ENCODE measurements around the gene PRDX3. TPM values are rescaled to one million over a fixed set of nuclear protein-coding genes. Genes with fewer than 3 reads are reported as not detected.
A peak's percentile ranks its signal among the peaks of the same experiment; 100 is the strongest.

PRDX3 gene
- total and polyA plus RNA-seq, 2 of the 4 experiments (the other 2 are of a cell fraction), result 169 to 187 TPM

DNA sequence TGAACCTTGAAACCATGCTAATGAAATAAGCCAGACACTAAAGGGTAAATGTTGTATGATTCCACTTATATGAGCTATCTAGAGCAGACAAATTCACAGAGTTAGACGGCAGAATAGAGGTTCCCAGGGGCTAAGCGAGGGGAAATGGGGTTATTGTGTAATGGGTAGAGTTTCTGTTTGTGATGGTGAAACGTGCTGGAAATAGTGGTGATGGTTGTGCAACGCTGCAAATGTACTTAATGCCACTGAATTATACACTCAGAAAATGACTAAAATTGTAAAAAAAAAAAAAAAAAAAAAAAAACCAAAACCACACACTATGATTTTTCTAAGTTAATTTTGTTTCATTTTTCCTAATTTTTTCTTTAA, 43.1 kb downstream of the PRDX3 start:
- Histone ChIP-seq H3K4ac (ENCODE audit: low read depth, low read length) (peak overlapping the region; percentile 26; the same call in 1 of the 2 replicates), H2BK20ac (ENCODE audit: low read depth, low read length) (peak overlapping the region; percentile 48; the same call in 1 of the 2 replicates), H3K56ac (ENCODE audit: extremely low read depth, insufficient read depth, low read length) (peak overlapping the region; percentile 22; the same call in 1 of the 2 replicates), H4K8ac (ENCODE audit: low read depth in 2 of 2, low read length in 2 of 2) (peak overlapping the region in 1 of 2 experiments; percentile 53; a peak in 2 of 4 replicates), H2AK5ac (ENCODE audit: low read depth, low read length) (no peak overlapping the region), H3K36me3 (ENCODE audit: control insufficient read depth, insufficient read depth, low read length) (peaks cover 27% of the 10 kb centered on the region), H2BK15ac (ENCODE audit: low read depth, low read length) (no peak overlapping the region; the same call in 2 of the 3 replicates), H3K23ac (ENCODE audit: low read depth, low read length) (peak overlapping the region; percentile 41; the same call in 1 of the 2 replicates), H3K27me3 (ENCODE audit: control insufficient read depth, insufficient read depth, low read length) (no peaks in the 10 kb centered on the region), H3K4me3 (ENCODE audit: insufficient read depth, low read depth, low read length) (no peak overlapping the region), H2AFZ (replicated peaks; ENCODE audit: low read length, poor library complexity) (no peak overlapping the region), H4K20me1 (ENCODE audit: insufficient read depth, low read length) (no peaks in the 10 kb centered on the region), H2BK5ac (ENCODE audit: low read depth, low read length, poor library complexity, severe bottlenecking) (peak overlapping the region; percentile 99), H3K9me1 (ENCODE audit: insufficient read depth, low read length) (peaks cover 11% of the 10 kb centered on the region), H2BK120ac (ENCODE audit: low read depth, low read length) (peak overlapping the region; percentile 77; the same call in 1 of the 2 replicates), H4K91ac (ENCODE audit: insufficient read depth, low read depth, low read length) (peak overlapping the region; percentile 58; the same call in 1 of the 2 replicates), H2AK9ac (replicated peaks; ENCODE audit: low read depth, low read length, poor library complexity) (no peak overlapping the region), H3K9ac (ENCODE audit: low read depth, low read length) (no peak overlapping the region), H3K4me1 (ENCODE audit: control insufficient read depth, insufficient read depth, low read length) (peaks cover 8% of the 10 kb centered on the region), H3K27ac (ENCODE audit: insufficient read depth, low read length) (peak overlapping the region; percentile 94), H3K18ac (ENCODE audit: low read depth, low read length) (peak overlapping the region; percentile 88; the same call in 1 of the 2 replicates), H3K79me1 (ENCODE audit: low read depth in 1 of 2, low read length in 2 of 2) (peaks cover 8 to 31% of the 10 kb centered on the region in 2 experiments; a peak in 3 of 4 replicates), H3K9me3 (ENCODE audit: control insufficient read depth, insufficient read depth, low read length) (no peaks in the 10 kb centered on the region), H3K14ac (replicated peaks; ENCODE audit: low read depth, low read length) (peak overlapping the region; percentile 41; the same call in 1 of the 2 replicates), H3K4me2 (ENCODE audit: low read depth, low read length) (peak overlapping the region; percentile 74; the same call in 1 of the 2 replicates), H4K5ac (ENCODE audit: low read depth, low read length) (no peak overlapping the region; the same call in 1 of the 2 replicates)
- peak; percentile 79 for DNase-seq
- ATAC-seq (ENCODE audit: low read depth), result no peak; the same call in none of the 2 replicates
- ChIA-PET POLR2A (ENCODE audit: unreplicated experiment) (no interaction called here), CTCF (no interaction called here)
- dilution Hi-C loops (cut with HindIII; ENCODE audit: low sequenced_read_pairs, unreplicated experiment), result no loop called here
- 20% methylated on average over 1 of the region's 4 CpGs; no CpG with 5 or more reads in 1 of the 2 experiments for WGBS, 2 experiments (ENCODE audit: extremely low coverage in 2 of 2, insufficient read length in 1 of 2)
- TF ChIP-seq SMC3 (IDR thresholded peaks at IDR 0.05; ENCODE audit: low read depth, low read length) (no peak), CEBPB (IDR thresholded peaks at IDR 0.05; ENCODE audit: low read depth, low read length) (peak; percentile 97), RAD21 (IDR thresholded peaks at IDR 0.05; ENCODE audit: low read length) (no peak), POLR2A (IDR thresholded peaks at IDR 0.05; ENCODE audit: low read depth, low read length) (no peak), FOS (IDR thresholded peaks at IDR 0.05; ENCODE audit: low read depth, low read length) (no peak), BHLHE40 (IDR thresholded peaks at IDR 0.05; ENCODE audit: low read depth, low read length) (peak; percentile 73; the same call in 1 of the 2 replicates)
- intact Hi-C loops (cut with micrococcal nuclease), result loop anchor here (5.0 kb wide), 1 partner anchor 312 kb away; no protein-coding TSS in a partner anchor
- in situ Hi-C loops (cut with MboI; ENCODE audit: low sequenced_read_pairs), result no loop called here
- BruUV-seq (replicated peaks), result no TSS peak
